HG03469 (cell line): ENCODE data around the gene ABHD14A.

Experiments
- ATAC-seq: cut with Tn5 transposase; IDR thresholded peaks from one replicate; pipeline ENCODE4 v1.9.1; 2021; ENCODE audit warnings: mild to moderate bottlenecking, moderate library complexity, moderate number of reproducible peaks; ENCODE audit not compliant: unreplicated experiment

ABHD14A gene

GRCh38 chr3:51955175-51955892 is 19.5 kb upstream of the ABHD14A start, which contains the start of gene GPR62:
Gene GPR62 (plus strand): TSS chr3:51955381. CDS start chr3:51955653, 272 bp downstream.
- ATAC-seq, result no peak

- no peak for ATAC-seq
Measured at GRCh38 chr3:51955893-51956770, 18.7 kb upstream of the ABHD14A start.

GRCh38 chr3:51957520-51958205 is 17.2 kb upstream of the ABHD14A start:
- no peak for ATAC-seq

GRCh38 chr3:51958603-51959521 is 16.0 kb upstream of the ABHD14A start:
- no peak for ATAC-seq

- ATAC-seq, result no peak
Measured at GRCh38 chr3:51959651-51960050, 15.2 kb upstream of the ABHD14A start.

GRCh38 chr3:51960386-51960785 is 14.5 kb upstream of the ABHD14A start:
- no peak for ATAC-seq

- no peak for ATAC-seq
Measured at GRCh38 chr3:51961011-51961410, 13.9 kb upstream of the ABHD14A start.

GRCh38 chr3:51961602-51962569 is 13.0 kb upstream of the ABHD14A start:
- ATAC-seq, result no peak

- ATAC-seq, result no peak
Measured at GRCh38 chr3:51962854-51963530, 11.9 kb upstream of the ABHD14A start.

GRCh38 chr3:51963951-51964451 is 10.9 kb upstream of the ABHD14A start:
- ATAC-seq, result no peak

- no peak for ATAC-seq
Measured at GRCh38 chr3:51964521-51964920, 10.3 kb upstream of the ABHD14A start.

GRCh38 chr3:51966016-51966415 is 8.8 kb upstream of the ABHD14A start:
- no peak for ATAC-seq

- ATAC-seq, result no peak
Measured at GRCh38 chr3:51966486-51966885, 8.4 kb upstream of the ABHD14A start.

- ATAC-seq, result no peak
Measured at GRCh38 chr3:51966922-51967383, 7.9 kb upstream of the ABHD14A start.

GRCh38 chr3:51967384-51968169 is 7.3 kb upstream of the ABHD14A start, which contains the start of gene PCBP4:
Gene PCBP4 (minus strand): TSS chr3:51967454. CDS start chr3:51961240, 6,214 bp downstream.
- ATAC-seq, result no peak

- no peak for ATAC-seq
Measured at GRCh38 chr3:51968170-51968775, 6.6 kb upstream of the ABHD14A start.
